GM23338 (cell line): ENCODE results near the gene C1QTNF1. TPM values are rescaled to one million over a fixed set of nuclear protein-coding genes. Genes with fewer than 3 reads are reported as not detected.

Source experiments
- ATAC-seq: fragments of 200-7000 bp; cut with Tn5 transposase; 3 replicates; pipeline ENCODE4 v1.9.1; 2020
- DNase-seq: peaks from one replicate; pipeline ENCODE4 v3.0.0-alpha.2; 2015; ENCODE audit warnings: low spot score
- H2AFZ ChIP-seq: fragments of 200-600 bp; sonication (generic); 2 replicates; pipeline ENCODE4 v1.8.0; 2016; ENCODE audit warnings: antibody characterized with exemption, mild to moderate bottlenecking, moderate library complexity
- H3F3A ChIP-seq: fragments of 200-600 bp; sonication (generic); replicated peaks from 2 replicates; pipeline ENCODE4 v1.8.0; 2017; ENCODE audit warnings: antibody characterized with exemption, mixed run types, low read depth
- H3K27ac ChIP-seq: fragments of 200-600 bp; sonication (generic); 2 replicates; pipeline ENCODE4 v1.6.1; 2016; ENCODE audit warnings: low read depth
- H3K27me3 ChIP-seq: fragments of 200-600 bp; sonication (generic); 2 replicates; pipeline ENCODE4 v1.8.0; 2016; ENCODE audit warnings: mild to moderate bottlenecking, mixed run types, moderate library complexity; ENCODE audit not compliant: insufficient read depth
- H3K36me3 ChIP-seq: fragments of 200-600 bp; sonication (generic); 2 replicates; pipeline ENCODE4 v1.8.0; 2016; ENCODE audit warnings: mild to moderate bottlenecking; ENCODE audit not compliant: insufficient read depth
- H3K4me1 ChIP-seq: fragments of 200-600 bp; sonication (generic); 2 replicates; pipeline ENCODE4 v1.8.0; 2016; ENCODE audit warnings: mild to moderate bottlenecking, moderate library complexity; ENCODE audit not compliant: insufficient read depth
- H3K4me2 ChIP-seq: fragments of 200-600 bp; sonication (generic); 2 replicates; pipeline ENCODE4 v1.7.1; 2017; ENCODE audit warnings: mixed run types
- H3K4me3 ChIP-seq: fragments of 200-600 bp; sonication (generic); 2 replicates; pipeline ENCODE4 v1.6.1; 2016; ENCODE audit warnings: mixed run types
- H3K79me2 ChIP-seq: fragments of 200-600 bp; sonication (generic); replicated peaks from 2 replicates; pipeline ENCODE4 v1.8.0; 2017; ENCODE audit warnings: mild to moderate bottlenecking; ENCODE audit not compliant: insufficient read depth
- H3K9me2 ChIP-seq: fragments of 200-600 bp; sonication (generic); 2 replicates; pipeline ENCODE4 v1.8.0; 2017; ENCODE audit not compliant: insufficient read depth
- H4K20me1 ChIP-seq: fragments of 200-600 bp; sonication (generic); replicated peaks from 2 replicates; pipeline ENCODE4 v1.8.0; 2017; ENCODE audit warnings: mild to moderate bottlenecking; ENCODE audit not compliant: insufficient read depth
- H3K27ac Mint-ChIP-seq: 2 replicates; pipeline ENCODE4 v1.8.0; 2020; ENCODE audit warnings: inconsistent platforms, mild to moderate bottlenecking, moderate library complexity, mixed read lengths
- H3K27me3 Mint-ChIP-seq: 3 replicates; pipeline ENCODE4 v1.8.0; 2022; ENCODE audit warnings: low read depth, mild to moderate bottlenecking, moderate library complexity, mixed read lengths, inconsistent platforms; ENCODE audit not compliant: insufficient read depth, poor library complexity
- H3K36me3 Mint-ChIP-seq: 3 replicates; pipeline ENCODE4 v1.8.0; 2021; ENCODE audit warnings: low read depth, mild to moderate bottlenecking, inconsistent platforms, moderate library complexity, mixed read lengths
- H3K4me1 Mint-ChIP-seq: 3 replicates; pipeline ENCODE4 v1.8.0; 2020; ENCODE audit warnings: mild to moderate bottlenecking, inconsistent platforms, mixed read lengths
- H3K4me3 Mint-ChIP-seq: 3 replicates; pipeline ENCODE4 v1.8.0; 2021; ENCODE audit warnings: moderate library complexity, mild to moderate bottlenecking, inconsistent platforms, mixed read lengths
- H3K9me3 Mint-ChIP-seq: 3 replicates; pipeline ENCODE4 v1.8.0; 2020; ENCODE audit warnings: moderate library complexity, mild to moderate bottlenecking, inconsistent platforms, mixed read lengths
- CREB1 ChIP-seq: fragments of 250-450 bp; sonication (Bioruptor Pico); IDR thresholded peaks from 2 replicates; pipeline ENCODE4 v1.5.0; 2020; ENCODE audit warnings: low read depth, mild to moderate bottlenecking, moderate library complexity
- CTCF ChIP-seq, 2 experiments: fragments of 200-600 bp in 1 of 2; sonication (generic) in 1 of 2; conservative IDR thresholded peaks; 2 replicates each; pipeline versions ENCODE4 v1.5.1 to v1.6.1; 2016 to 2017; ENCODE audit warnings: antibody characterized with exemption in 2 of 2, low read depth in 2 of 2, mild to moderate bottlenecking in 2 of 2, moderate library complexity in 1 of 2
- ETS1 ChIP-seq: IDR thresholded peaks from 2 replicates; pipeline ENCODE4 v1.6.1; 2016; ENCODE audit warnings: antibody characterized with exemption
- EZH2 ChIP-seq: fragments of 200-600 bp; sonication (generic); IDR thresholded peaks from one replicate; pipeline ENCODE4 v1.8.0; 2017; ENCODE audit warnings: antibody characterized with exemption, mild to moderate bottlenecking, low read depth; ENCODE audit not compliant: unreplicated experiment
- EZH2phosphoT487 ChIP-seq: fragments of 200-600 bp; sonication (generic); IDR thresholded peaks from one replicate; pipeline ENCODE4 v1.8.1; 2018; ENCODE audit warnings: antibody characterized with exemption; ENCODE audit not compliant: unreplicated experiment
- JUNB ChIP-seq: IDR thresholded peaks from one replicate; pipeline ENCODE4 v1.6.1; 2016; ENCODE audit warnings: antibody characterized with exemption; ENCODE audit not compliant: unreplicated experiment
- NANOG ChIP-seq: IDR thresholded peaks from 2 replicates; pipeline ENCODE4 v1.6.1; 2016; ENCODE audit warnings: antibody characterized with exemption, borderline replicate concordance
- POLR2AphosphoS5 ChIP-seq: IDR thresholded peaks from 2 replicates; pipeline ENCODE4 v1.6.1; 2016; ENCODE audit warnings: antibody characterized with exemption, low read depth
- ZNF114 ChIP-seq: fragments of 250-450 bp; sonication (Bioruptor Pico); IDR thresholded peaks from 2 replicates; pipeline ENCODE4 v1.5.0; 2020; ENCODE audit warnings: mild to moderate bottlenecking, moderate library complexity
- ZNF462 ChIP-seq: fragments of 250-450 bp; sonication (Bioruptor Pico); IDR thresholded peaks from 2 replicates; pipeline ENCODE4 v1.5.0; 2020; ENCODE audit warnings: mild to moderate bottlenecking, moderate library complexity
- polyA plus RNA-seq: library from polyadenylated mRNA; unstranded; fragments of >200 nt; fragmentation: Nextera tagmentation; extraction: Ambion mirVana; gene quantifications from 2 replicates; pipeline ENCODE4 v1.2.1, GENCODE V29; 2016
- total RNA-seq: library from RNA; depleted of rRNA; stranded (reverse); fragments of >200 nt; shearing (Covaris generic); gene quantifications from 2 replicates; pipeline ENCODE4 v1.2.3, GENCODE V29; 2014

The C1QTNF1 gene
- total and polyA plus RNA-seq, 2 experiments from 2014 or later: 1.1 to 1.9 TPM

GRCh38 chr17:79022507-79022991, 1.4 kb upstream of the C1QTNF1 start:
- H3K9me3 Mint-ChIP-seq: no peaks in the 10 kb centered on the region; the same call in 2 of the 3 replicates

GRCh38 chr17:79023180-79023705, 726 bp upstream of the C1QTNF1 start:
- ATAC-seq (peak; percentile 9), DNase-seq (peak; percentile 31)
- H3F3A ChIP-seq: 0 out of 2 replicates have a peak, but pooled peaks cover 2% of the 10 kb centered on the region
- Mint-ChIP-seq H3K4me3 (peak overlapping the region; percentile 85), H3K9me3 (no peaks in the 10 kb centered on the region; the same call in 2 of the 3 replicates), H3K27ac (no peak overlapping the region), H3K27me3 (peaks cover 55% of the 10 kb centered on the region), H3K4me1 (peaks cover 15% of the 10 kb centered on the region), H3K36me3 (no peaks in the 10 kb centered on the region; the same call in 2 of the 3 replicates)
- no peaks in the 10 kb centered on the region for H3K9me2 ChIP-seq
- peaks cover 69% of the 10 kb centered on the region for H3K27me3 ChIP-seq
- peak overlapping the region; percentile 99 for H2AFZ ChIP-seq
- H3K4me3 ChIP-seq: peak overlapping the region; percentile 92
- H3K27ac ChIP-seq: no peak overlapping the region
- H3K4me1 ChIP-seq: peaks cover 7% of the 10 kb centered on the region
- H4K20me1 ChIP-seq: no peaks in the 10 kb centered on the region
- peak overlapping the region; percentile 97 for H3K4me2 ChIP-seq
- no peaks in the 10 kb centered on the region for H3K79me2 ChIP-seq
- H3K36me3 ChIP-seq: no peaks in the 10 kb centered on the region
- TF ChIP-seq ZNF114 (CRISPR knock-in tag) (no peak), ZNF462 (CRISPR knock-in tag) (no peak), NANOG (no peak)

More at GRCh38 chr17:79022507-79022991, 1.4 kb upstream of the C1QTNF1 start:
- peaks cover 56% of the 10 kb centered on the region for H3K27me3 Mint-ChIP-seq
- Histone ChIP-seq H3K9me2 (no peaks in the 10 kb centered on the region), H3K4me3 (no peak overlapping the region), H2AFZ (no peak overlapping the region), H3F3A (0 out of 2 replicates have a peak, but pooled peaks cover 2% of the 10 kb centered on the region), H3K79me2 (no peaks in the 10 kb centered on the region), H3K4me2 (no peak overlapping the region), H3K4me1 (peaks cover 7% of the 10 kb centered on the region), H4K20me1 (no peaks in the 10 kb centered on the region), H3K36me3 (no peaks in the 10 kb centered on the region), H3K27me3 (peaks cover 69% of the 10 kb centered on the region), H3K27ac (no peak overlapping the region)
- H3K4me1 Mint-ChIP-seq: peaks cover 18% of the 10 kb centered on the region
- TF ChIP-seq NANOG: no peak
- no peak for TF ChIP-seq CREB1 (CRISPR knock-in tag)
- TF ChIP-seq JUNB: no peak
- no peak for TF ChIP-seq CTCF (conservative IDR thresholded peaks at IDR 0.05; ENCODE audit: low read depth in 2 of 2)
- no peak for TF ChIP-seq EZH2phosphoT487
- no peak for TF ChIP-seq ETS1
- TF ChIP-seq EZH2: no peak
- no peak for TF ChIP-seq POLR2AphosphoS5
- H3K27ac Mint-ChIP-seq: no peak overlapping the region
- ATAC-seq (no peak), DNase-seq (no peak)
- H3K4me3 Mint-ChIP-seq: peak overlapping the region; percentile 85; the same call in 1 of the 3 replicates
- H3K36me3 Mint-ChIP-seq: no peaks in the 10 kb centered on the region; the same call in 2 of the 3 replicates
